Stimulated activated CD4-positive, alpha-beta T cell treated with anti-CD3 and anti-CD28 coated beads, Interleukin-2, amount 100 ng/mL, for 48 hours (primary cell): ENCODE results near the gene IL1B.

ENCODE experiments used
- DNase-seq, 2 donors: peaks; one replicate each; pipeline ENCODE4 v3.0.0-alpha.2; 2020

Gene IL1B

DNA sequence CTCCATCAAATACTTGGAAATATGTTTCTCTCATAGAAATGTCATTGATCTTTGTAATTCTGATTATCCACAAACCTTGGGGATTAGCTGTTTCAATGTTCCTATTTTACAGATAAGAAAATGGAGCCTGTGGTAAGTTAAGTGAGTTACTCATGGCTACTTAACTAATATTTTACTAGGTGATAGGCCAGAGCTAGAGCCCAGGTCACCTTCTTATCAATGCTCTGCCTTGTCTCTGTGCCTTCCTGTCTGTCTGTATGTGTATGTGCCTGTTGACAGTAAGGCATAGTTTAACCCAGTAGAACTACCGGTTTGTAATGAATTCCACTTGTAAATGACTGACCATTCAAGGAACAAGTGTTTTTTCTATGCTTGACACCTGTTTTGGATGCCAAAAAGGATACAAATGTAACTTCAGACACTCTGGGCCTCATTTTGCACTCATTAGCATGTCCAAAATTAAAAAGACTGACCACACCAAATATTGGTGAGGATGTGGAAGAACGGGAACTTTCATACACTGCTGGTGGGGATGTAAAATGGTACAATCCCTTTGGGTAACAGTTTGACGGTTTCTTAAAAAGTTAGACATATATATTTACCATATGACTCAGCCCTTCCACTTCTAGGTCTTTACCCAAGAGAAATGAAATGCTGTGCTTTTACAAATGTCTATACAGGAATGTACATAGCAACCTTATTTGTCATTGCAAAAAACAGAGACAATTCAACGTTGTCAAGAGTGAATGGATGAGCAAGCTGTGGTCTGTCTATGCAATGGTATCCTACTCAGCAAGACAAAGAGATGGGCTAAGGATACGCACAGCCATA is 32.7 kb downstream of the IL1B start:
- DNase-seq, result no peak

DNA sequence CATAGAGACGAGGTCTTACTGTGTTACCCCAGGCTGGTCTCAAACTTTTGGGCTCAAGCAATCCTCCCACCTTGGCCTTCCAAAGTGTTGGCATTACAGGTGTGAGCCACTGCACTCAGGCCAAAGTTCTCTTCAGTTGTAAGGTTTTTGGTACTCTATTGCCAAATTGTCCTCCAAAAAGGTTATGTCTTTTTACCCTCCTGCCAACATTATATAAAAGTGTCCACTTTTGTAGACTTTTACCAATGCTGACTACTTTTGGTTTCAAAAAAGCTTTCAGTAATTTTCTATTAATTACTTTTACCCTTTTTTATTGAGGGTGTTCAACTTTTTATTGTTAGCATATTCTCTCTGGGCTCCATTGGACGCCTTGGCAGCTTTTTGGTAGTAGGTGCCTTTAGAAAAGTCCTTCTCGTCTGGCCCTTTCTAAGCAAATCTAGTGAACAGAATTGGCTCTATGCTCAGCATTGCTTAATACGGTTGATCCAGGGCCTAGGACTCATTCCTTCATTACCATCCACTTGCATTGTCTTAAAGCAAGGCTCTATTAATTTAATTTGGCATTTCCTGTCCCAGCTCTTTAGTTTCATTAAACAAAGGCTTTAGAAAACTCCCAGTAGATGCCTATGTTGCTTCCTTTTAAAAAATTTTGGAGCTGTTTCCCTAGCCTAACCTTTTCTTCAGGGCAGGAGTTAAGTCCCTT is 35.5 kb downstream of the IL1B start:
- DNase-seq, result no peak

DNA sequence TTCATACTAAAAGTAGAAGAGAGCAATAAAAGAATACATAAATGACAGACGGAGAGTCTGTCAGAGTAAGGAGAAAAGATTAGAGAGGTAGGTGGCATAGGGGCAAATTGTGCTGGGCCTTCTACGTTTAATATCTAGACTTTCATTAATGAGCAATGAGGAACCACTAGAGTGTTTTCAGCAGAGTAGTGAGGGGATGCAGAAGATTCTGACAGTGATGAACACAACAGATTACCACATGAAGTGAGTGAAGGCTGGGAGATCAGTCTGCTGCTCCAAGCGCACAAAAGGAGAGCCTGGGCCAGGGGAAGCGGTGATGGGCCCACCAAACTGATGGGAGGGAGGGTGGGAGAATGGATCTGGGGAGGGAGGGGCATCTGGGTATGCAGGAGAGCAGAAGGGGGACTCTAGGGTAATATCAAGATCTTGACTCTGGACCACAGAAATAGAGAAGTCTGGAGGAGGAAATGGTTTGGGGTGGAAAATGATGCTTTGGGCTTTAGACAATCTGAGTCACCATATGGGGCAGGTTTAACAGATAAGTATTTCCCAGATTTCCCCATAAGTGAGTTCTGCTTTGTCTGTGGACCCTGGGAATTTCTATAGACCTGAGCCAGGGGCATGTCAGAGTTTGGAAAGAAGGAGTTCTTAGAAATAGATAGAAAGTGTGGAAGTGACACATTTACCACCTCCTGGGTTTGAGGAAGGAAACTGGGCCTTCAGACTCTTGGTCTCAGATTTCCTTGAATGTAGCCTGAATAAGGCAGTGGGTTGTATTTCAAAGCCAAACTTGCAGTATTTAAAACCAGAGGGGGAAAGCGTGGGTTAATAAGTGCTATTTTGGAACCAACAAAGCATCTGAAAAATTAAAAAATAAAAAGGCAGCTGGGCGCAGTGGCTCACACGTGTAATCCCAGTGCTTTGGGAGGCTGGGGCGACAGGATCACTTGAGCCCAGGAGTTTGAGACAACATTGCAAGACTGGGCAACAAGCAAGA is 37.3 kb downstream of the IL1B start:
- DNase-seq, result no peak

DNA sequence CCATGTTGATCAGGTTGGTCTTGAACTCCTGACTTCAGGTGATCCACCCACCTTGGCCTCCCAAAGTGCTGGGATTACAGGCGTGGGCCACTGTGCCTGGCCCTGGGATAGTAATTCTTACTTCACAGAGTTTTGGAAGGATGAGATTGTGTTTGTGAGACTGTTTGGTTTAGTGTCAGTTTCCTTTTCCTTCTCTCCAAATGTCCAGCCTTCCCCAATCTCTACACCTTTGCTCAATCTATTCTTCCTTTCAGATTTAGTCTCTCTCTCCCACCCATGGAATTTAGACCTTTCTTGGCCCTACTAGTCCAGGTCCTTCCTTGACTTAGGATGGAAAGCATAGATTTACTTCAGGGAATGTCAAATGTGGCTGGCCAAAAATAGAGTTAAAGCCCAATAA is 40.1 kb downstream of the IL1B start:
- DNase-seq, result no peak

DNA sequence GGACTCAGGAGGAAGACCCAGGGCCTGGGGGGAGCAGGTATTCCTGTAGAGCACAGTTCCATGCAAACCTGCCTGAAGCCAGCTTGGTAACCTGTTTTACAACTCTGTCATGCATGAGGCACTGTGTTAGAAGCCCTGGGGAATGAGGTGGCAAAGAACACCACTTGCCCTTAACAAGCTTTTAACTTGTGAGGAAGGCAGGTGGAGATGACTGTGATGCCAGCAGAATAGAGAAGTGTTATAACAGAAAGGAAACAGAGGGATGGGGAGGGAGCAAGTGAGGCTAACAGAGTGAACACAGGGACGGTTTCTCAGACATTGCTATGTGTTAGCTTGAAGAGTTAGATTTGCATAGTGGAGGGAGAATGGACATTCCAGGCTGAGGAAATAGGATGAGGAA is 40.8 kb downstream of the IL1B start:
- no peak for DNase-seq

DNA sequence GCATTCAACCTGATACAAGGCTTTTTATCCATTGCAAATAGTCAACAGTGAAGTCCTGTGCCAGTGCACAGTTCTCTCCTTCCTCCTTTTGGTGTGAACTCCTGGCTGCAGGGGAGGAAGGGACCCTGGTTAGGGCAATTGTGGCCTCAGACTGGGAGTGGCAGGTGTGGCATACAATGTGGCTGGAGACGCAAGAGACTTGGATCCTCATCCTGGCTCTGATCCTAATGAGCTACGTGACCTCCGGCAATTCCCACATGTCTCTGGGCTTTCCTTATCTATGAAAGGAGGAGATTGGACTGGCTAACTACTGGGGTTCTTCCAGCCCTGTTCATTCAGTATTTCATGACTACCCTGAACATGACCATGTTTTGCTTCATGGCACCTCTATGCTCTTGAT is 41.7 kb downstream of the IL1B start:
- no peak for DNase-seq

DNA sequence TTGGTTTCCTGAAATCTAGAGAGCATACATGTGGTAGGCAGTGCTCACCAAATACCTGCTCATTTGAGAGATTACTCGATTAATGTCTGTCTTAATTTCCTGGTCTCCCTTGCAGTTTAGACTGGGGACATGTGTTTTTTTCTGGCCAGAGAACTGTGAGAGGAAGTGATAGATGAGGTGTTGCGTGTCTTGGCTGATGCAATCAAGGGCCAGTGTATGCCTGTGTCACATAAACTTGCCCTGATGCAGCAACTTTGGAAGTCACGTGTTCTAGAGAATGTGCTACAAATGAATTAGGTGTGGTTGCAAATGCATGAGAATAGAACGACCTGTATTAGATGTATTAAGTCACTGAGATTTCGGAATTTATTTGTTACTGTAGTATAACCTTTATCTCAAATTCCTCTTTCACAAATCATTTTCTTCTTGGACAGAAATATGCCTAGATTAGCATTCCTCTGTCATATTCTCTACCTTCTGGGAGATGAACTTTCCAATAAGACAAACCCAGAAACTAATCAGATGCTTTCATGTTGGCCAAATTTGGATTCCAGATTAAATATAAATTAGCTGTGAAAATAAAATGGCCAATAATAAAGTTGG is 42.3 kb downstream of the IL1B start:
- peak in 1 of 2 donors; percentile 16 for DNase-seq

DNA sequence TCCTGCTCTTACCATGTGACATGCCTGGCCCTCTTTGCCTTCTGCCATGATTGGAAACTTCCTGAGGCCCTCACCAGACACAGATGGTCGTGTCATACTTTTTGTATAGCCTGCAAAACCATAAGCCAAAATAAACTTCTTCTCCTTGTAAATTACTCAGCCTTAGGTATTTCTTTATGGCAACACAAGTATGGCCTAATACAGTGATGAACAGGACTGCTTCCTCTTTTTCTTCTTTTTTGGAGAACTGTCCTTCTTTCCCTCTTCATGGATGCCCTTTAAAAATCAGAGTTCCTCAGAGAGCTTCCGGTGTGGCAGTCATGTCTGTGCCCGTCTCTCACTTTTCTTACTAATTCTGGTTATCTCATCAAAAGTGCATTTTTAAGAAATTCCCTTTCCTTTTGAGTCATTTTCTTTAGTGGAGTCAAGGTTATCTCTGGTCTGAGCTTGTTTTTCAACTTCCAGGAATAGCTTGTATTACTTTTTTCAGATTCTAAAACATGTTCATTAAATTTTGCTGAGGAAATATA is 43.1 kb downstream of the IL1B start:
- no peak for DNase-seq

DNA sequence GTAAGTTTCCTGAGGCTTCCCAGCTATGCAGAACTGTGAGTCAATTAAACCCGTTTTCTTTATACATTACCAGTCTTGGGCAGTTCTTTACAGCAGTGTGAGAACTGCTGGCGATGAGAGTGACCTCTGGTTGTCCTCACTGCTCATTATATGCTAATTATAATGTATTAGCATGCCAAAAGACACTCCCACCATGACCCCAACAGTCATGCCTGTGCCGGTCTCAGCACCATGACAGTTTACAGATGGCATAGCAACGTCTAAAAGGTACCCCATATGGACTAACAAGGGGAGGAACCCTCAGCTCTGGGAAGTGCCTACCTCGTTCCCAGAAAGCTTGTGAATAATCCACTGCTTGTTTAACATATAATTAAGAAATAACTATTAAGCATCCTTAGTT is 44.2 kb downstream of the IL1B start:
- no peak for DNase-seq

DNA sequence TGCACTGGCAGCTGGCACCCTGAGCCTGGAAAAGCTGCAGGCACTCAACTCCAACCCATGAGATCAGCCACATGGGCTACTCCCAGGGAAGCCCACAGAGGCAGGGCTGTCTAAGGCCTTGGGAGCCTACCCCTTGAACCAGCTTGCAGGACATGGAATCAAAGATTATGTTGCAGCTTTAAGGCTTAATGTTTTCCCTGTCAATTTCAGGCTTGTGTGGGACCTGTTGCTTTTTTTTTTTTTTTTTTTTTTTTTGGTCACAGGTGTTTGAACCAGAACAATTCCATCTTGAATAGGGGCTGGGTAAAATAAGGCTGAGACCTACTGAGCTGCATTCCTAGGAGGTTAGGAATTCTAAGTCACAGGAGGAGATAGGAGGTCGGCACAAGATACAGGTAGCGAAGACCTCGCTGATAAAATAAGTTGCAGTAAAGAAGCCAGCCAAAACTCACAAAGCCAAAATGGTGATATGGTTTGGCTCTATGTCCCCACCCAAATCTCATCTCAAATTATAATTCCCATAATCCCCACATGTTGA is 44.8 kb downstream of the IL1B start:
- no peak for DNase-seq

DNA sequence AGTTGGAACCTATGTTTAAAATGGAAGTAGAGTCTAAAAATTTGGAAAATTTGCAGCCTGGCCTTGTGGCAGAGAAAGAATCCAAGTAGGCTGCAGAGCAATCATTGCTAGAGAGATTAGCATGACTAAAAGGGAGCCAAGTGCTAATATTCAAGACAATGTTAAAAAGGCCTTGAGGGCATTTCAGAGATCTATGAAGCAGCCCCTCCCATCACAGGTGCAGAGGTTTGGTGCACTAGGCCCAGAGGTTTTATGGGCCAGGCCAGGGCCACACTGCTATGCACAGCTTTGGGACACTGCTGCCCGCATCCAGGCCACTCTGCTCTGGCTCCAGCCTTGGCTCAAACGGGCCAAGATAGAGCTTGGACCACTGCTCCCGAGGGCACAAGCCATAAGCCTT is 45.6 kb downstream of the IL1B start:
- DNase-seq, result no peak

DNA sequence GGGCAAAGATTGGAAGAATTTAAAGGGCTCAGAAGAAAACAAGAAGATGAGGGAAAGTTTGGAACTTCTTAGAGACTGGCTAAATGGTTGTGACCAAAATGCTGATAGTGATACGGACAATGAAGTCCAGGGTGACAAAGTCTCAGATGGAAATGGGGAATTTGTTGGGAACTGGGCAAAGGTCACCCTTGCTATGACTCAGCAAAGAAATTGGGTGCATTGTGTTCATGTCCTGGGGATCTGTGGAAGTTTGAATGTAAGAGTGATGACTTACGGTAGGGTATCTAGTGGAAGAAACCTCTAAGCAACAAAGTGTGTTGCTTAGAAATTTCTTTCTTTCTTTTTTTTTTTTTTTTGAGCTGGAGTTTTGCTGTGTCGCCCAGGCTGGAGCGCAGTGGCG is 46.3 kb downstream of the IL1B start:
- no peak for DNase-seq

DNA sequence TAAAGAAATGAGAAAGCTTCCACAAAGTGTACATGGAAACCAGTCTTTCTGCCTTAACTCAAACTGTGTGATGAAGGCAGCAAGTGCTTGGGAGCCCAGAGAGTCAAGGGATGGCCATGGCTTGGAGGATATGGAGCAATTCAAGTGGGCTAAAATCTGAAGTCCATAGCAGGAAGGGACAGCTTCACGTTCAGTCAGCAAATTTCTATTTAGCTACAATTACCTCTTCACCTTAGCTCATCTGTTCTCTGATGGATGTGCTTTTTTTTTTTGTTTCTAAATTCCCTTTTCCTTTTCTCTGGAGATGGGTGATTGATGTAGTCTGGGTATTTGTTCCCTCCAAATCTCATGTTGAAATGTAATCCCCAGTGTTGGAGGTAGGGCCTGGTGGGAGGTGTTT is 47.4 kb downstream of the IL1B start:
- DNase-seq, result no peak

DNA sequence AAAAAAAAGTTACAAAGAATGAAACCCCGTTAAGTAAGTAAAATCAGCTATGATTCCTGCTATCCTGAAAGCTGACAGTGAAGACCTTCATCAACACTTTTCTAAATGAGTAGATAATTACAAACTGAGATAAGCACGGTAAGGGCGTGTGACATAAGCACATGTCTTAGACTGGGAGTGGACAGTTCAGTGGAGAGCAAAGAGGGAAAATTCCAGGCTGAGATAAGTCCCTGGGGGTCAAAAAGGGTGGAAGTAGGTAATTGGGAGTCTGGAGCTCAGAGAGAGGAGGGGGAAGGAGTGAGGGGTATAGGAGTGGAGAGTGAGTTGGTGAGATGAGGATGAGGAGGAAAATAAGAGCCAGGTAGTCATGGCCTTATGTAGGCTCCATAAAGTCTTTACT is 47.9 kb downstream of the IL1B start:
- no peak for DNase-seq

DNA sequence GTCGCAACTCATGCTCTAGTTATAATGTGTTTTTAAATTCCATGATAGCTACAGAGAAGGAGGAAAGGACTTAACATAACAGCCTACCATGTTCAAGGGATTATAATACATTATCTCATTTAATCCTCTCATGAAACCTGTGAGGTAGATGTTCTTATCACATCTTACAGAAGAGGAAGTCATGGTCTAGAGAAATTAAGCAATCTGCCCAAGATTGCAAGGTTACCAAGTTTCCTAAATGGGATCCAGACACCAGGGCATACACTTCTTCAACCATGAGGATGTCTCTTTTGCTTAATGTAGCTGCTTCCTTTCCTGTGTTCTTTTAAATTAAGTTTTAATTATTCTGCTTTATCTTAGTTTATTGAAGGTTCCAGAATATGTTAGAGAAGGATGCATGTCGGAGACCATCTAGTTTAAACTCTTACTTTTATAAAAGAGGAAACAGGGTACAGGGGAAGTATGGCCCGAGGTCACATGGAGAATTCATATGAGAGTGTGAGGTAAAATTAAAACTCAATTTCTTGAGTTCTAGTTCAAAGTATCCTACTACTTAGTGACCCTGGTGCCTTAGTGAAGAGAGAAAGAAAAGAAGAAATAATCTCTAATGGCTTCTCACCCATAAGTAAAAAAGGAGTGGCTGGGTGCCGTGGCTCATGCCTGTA is 48.7 kb downstream of the IL1B start:
- DNase-seq, result no peak

DNA sequence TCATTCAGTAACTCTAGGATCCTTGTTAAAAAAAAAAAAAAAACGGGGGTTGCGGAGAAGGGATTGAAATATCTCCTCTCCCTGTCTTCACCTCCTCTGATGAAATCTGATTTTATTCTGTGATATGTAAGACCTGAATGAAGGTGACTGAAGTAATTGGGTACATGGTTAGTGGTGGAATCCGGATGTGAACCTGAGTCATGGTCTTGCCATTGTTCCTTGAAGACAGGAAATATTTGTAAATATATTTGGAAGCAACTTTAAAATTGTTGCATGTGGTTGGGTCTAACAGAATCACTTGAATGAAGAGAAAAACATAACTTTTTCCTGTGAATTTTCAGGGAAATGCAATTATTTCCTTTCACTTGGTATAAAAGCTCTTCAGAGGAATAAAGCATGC is 49.3 kb downstream of the IL1B start:
- no peak for DNase-seq

DNA sequence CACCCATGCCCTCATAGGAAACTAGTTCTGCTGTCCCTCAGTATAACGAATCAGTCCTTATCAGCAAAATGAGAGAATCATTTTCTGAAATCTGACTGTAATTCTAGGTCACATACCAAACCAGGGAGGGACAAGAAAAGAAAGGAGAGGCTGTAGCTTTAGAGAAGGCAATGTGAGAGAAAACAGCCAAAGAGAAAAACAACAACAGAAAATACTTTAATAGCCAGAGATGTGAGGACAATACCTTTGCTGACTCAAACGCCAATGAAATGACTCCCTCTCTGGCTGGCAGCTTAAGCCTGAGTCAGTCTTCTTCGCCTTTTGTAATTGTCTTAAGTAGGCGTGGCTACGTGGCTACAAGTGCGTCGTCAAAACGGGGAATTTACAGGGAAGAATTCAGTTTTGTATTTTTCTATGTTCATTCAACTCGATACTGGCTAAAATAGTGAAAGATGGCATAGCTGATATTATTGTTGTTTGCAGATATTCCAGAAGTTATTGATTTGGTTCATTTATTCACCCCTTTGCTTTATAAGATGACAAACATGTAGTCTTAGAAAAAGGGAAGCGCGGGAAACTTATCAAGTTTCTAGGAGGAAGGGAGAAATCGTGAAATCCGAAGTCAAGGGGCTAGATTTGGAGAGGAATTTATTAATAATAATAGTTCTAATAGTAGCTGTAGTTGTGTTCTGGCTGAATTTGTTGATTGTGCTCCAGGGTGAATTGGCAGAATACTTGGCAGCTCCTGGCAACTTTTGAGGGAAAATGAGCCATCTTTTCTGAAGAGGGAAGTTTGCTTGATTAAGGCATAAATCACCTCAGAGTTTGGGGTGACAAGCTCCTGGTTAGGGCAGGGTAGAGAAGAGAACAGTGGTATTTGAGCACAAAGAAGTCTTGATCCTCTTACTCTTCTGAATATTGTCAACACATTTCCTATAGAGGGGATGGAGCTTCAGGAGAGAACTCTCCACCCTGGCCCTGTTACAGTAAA is 52.1 kb downstream of the IL1B start, which contains the start of gene IL1A:
Gene IL1A (minus strand): TSS at position 295 of the 991 bp plus-strand sequence. CDS start 723 bp downstream, outside the sequence.
- DNase-seq, result no peak

DNA sequence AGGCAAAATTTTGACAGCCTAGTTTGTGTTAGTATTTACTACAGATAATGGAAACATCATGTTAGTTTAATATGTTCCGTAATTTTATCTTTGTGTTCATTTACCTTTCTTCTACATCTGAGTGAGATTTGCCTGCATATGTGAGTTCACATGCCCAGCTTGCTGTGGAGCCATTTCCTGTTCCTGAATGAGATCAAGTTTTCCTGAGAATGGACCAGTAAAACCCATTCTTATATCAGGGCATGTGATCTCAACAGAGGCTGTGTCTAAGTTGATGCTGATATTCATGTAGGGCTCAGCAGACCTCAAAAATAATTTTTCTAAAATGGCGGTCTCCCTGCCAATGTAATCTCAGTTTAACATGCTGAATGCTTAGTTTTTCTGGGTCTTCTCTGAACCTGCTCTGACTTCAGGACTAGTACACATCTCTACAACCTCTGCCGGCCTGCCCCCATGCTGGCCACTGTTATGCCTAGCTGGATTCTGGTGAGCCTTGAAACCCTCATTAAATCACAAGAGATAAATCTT is 53.3 kb downstream of the IL1B start:
- no peak for DNase-seq

DNA sequence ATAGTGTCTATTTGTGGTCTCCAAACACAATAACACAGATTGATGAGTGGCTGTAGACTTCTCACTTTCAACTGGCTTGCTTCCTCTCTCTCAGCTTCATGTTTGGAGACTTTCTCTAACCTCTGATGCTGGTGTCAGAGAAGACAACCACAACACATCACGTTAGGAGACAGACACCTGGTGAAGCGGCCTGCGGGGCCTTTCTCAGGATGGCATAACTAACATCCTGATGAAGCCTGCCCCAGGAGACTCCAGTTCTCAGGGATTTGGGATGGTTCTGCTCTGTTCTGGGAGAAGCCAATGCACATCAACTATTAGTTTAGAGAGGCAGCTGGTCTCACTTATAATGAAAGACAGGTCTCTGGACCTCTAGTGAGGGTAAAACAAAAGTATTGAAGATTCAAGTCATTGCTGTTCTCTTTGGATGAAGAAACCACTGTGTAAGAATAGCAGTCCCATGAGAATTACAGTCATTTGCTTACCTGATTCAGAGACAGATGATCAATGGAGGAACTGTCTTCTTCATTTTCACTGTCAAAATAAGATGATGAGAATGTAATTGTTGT is 54.3 kb downstream of the IL1B start:
- DNase-seq, result no peak
